Hindlimb muscle (tissue), 1 donor: ENCODE results near the gene PLPP7. TPM values are rescaled to one million over a fixed set of nuclear protein-coding genes. Genes with fewer than 3 reads are reported as not detected.
"Not testable (repeated sequence)": the region's sequence is repeated elsewhere in the genome, so short reads cannot be mapped to it uniquely, and the experiment has no call there.

Experiments
- DNase-seq: peaks from one replicate; pipeline ENCODE4 v3.0.0-alpha.2; 2013
- polyA plus RNA-seq: library from polyadenylated mRNA; unstranded; fragments of 120-200 nt; gene quantifications from one replicate; pipeline ENCODE4 v1.2.1, GENCODE V29; 2013; ENCODE audit not compliant: insufficient read length

The PLPP7 gene
- polyA plus RNA-seq, result 51.0 TPM

DNA sequence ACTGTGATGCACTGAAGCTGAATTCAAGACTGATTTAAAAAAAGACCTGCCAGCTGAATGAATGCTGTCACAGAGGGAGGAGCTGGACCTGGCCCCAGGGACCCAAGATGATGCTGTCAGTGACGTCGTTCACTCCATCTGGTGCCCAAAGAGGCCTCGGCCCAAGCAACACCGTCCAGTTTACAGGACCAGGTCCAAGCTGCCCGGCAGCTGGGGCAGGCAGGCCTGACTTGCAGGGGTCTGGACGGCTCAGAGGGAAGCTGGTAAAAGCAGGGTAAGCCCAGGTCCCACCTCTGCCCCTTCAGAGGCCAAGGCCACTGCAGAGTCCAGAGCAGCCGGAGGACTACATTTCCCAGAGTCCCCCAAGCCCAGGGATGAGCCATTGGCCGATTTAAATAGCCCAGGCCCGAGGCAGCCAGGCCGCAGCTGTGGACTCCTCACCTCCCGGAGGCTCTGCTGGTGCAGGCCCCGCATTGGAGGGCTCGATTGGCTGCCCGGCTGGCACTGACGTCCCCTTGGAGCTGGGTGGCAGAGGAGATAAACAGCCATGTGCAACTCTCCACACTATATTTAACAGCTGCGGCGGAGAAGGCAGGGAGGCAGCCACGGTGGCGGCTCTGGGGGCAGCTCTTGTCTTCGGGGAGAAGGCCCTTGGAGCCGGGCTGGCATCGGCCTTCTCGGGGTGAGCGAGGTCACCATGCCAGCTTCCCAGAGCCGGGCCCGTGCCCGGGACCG lies at the start of gene PLPP7:
TSS of gene PLPP7 (plus strand) at position 423 of the 735 bp plus-strand sequence. CDS start at position 698, 275 bp downstream.
- DNase-seq, result peak; percentile 82

- no peak for DNase-seq
Observed at GRCh38 chr9:131240047-131240921, 49.2 kb upstream of the PLPP7 start.

- not testable (repeated sequence) for DNase-seq
Observed at GRCh38 chr9:131244331-131244730, 45.2 kb upstream of the PLPP7 start.

DNA sequence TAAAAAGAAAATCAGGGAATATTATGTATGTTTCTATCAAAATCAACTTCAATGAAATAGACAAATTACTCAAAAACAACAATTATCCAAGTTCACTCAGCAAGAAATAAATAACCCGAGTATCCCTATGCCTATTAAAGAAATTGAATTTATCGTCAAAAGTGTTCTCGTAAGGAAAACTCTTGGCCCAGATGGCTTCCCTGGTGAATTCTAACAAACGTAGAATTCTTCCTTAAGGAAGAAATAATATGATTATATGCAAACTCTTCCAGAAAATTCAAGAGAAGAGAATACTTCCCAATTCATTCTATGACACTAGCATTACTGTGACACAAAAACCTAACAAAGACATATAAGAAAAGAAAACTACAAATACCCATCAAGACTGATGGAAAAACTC lies 42.9 kb upstream of the PLPP7 start:
- DNase-seq, result no peak

DNA sequence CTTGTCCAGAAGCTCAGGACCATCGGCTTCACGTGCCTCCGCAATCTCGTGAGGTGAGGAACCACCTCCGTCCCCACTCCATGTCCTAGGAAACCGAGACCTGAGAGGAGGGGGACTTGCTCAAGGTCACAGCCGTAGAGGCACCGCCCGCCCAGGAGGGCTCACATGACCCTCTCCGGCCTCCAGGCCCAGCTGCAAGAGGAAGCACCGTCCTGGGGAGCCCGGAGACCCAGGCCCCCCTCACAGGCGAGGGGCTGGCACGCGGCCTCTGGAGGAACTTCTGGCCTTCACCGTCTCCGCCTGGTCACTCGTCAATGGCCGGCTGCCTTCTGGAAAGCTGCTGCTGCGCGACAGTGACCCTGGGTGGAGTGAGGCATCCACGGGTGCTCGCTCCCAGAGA lies 37.4 kb upstream of the PLPP7 start:
- no peak for DNase-seq

DNA sequence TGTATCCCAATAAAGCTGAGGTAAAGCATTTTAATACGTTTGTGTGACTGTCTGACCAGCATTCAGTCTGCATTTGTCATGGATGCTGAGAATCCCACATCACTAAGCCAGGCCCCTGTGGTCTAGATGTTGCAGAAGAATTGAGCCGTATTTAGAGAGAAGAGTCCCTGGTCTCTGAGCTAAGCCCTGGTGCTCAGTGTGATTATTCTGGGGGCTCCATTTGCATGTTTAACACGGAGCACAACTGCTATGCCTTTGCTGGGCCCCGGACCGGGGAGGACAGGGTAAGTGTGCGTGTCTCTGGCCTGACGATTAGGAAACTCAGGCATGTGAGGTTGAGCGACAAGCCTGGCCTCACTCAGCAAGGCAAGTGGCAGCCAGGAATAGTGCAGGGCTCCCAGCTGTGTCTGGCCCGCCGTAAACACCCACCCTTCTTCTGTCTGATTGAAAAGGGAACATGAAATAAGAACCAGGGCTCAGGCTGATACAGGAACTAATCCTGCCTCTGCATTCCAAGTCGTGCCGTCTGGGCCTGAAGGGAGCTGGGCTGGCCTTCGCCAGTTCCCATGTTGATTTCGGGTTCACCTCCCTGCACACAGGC lies 35.5 kb upstream of the PLPP7 start:
- DNase-seq, result no peak

- no peak for DNase-seq
Observed at GRCh38 chr9:131254626-131255025, 34.9 kb upstream of the PLPP7 start.

DNA sequence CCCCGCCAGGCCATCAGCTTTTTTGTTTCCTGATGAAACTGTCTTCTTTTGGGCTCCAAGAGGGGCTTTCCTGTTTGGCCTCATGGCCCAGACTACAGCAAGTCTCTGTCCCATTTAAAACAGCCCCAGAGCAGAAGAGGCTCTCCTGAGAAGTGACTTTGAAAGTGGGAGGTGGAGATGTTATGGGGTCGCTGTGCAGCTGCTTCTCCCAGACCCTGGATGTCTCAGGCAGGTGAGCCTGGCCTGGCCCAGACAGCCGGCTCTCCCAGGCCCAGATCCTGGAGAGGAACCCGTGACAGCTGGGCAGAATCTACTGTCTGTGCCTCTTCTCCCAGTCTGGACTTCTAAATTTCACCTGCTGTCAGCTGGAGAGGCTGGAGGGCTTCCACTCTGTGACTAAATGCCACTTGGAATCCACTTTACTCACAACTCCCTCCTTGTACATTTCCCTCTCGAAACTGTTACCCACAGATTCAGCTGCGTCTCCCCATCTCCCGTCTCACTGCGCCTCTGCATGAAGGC lies 33.8 kb upstream of the PLPP7 start:
- no peak for DNase-seq

DNA sequence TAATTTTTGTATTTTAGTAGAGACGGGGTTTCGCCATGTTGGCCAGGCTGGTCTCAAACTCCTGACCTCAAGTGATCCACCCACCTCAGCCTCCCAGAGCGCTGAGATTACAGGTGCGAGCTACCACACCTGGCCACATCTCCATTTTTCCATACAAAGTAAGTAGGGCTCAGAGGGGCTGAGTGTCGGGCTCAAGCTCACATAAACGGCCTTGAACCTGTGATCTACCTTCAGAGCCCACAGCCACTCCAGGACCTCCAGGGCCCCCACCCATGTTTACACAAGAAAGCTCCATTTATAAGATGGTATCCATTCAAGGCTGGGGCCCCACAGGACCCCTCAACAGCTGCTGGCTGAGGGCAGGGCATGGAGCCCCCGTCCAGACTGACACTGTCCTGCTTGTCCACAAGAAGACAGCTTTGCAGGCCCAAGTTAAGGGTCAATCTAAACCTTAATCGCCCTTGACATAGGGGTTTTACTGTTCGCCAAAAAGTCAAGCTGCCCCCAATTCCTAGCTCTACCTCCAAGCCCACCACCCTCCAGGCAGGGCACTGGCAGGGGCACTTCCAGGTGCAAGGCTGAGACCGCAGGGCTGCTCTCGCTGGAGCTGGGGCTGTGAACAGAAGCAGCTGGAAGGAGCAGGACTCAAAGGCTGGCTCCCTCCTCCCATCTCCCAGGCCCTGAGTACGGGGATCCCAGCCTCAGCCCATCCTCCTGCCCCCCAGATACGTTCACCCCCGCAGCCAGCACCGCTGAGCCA lies 32.1 kb upstream of the PLPP7 start:
- no peak for DNase-seq

- no peak for DNase-seq
Observed at GRCh38 chr9:131258186-131258585, 31.3 kb upstream of the PLPP7 start.

DNA sequence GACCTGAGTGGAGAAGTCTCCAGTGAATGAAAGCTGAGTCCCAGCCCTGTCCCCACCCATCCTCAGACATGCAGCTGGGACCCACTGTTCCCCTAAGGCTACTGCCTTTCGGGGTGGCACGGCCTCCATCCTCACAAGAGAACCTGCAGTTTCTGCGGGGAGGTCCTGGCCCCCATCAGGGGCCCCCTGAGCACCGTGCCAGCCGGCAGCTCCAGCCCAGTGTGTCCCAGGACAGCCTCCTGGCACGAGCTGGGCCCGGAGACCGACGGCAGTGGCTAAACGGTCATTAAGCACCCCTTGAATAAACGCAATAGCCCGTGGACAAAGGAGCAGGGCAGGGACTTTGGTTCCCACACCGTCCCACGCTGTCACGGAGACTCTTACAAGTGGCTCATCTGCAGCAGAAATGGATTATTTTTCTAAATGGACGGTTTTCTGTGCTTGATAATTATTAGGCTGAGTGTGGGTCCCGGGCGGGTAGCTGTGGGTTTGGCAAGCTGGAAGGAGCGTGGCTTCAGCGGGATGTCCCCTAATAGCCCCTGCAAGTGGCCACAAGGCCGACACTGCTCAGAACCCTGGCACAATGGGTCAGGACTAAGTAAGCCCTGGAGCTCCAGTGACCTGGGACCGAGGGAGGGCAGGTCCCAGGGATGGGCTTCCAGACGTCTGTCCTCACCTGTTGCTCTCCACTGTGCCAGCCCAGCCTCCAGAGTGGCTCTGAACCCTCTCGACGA lies 30.7 kb upstream of the PLPP7 start:
- DNase-seq, result no peak

GRCh38 chr9:131259432-131259898 lies 30.1 kb upstream of the PLPP7 start:
- DNase-seq, result no peak

DNA sequence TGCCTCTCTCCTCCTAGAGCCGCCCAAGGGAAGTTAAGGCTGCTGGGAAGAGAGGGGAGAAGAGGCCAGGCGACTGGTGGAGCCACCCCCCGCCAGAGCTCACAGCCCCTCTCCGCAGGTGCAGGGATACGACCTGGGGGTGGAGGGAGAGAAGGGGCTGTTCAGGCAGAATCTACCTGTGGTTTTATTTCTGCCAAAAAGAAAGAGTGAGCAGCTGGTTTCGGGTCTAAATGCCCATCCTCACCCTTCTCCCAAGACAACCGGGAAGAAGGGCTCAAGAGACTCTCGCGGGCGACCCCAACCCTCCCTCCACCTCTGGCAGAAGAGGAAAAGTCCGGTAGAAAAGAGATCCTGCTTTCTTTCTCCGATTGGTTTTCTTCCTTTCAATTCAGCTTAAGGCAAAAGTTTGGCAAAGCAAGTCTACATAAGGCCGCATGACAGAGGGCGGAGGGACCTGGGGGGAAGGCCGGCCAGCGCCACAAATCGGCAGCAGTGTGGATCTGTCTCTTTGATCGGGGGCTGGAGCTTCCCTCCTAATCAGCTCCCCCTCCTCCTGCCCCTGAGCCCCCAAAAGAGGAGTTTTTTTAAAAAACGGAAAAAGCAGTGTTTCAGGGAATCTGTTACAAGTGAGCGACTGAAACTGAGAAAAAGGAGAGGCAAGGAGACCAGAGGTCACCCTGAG lies 29.5 kb upstream of the PLPP7 start:
- DNase-seq, result no peak

DNA sequence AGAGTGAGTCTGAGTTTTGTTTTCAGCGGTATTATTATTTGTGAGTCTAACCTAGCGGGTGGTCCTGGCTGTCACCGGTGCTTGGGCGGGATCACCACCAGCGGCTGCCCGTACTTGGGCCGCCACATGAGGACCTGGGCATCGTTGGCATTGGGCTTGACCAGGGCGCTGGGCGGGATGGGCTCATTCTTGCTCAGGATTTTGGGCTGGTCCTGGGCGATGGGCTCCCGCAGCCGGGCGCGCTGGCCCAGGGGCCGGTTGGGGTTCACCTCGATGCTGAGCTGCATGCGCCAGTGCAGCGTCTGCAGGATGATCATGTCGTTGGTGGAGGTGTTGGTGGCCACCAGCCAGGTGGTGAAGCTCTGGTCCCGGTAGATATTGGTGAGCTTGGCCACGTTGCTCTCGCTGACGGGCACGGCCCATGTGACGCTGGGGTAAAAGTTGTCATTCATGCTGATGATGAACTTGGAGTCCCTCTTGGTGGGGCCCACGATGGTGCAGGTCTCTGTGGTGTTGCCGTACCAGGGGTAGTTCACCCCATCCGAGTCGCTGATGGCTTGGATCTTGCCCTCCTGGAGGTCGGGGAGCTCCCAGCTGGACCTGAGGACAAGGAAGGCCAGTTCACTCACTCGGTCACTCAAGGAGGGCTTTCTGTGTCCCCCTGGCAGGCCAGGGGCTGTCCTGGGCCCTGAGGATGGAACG lies 28.6 kb upstream of the PLPP7 start:
- no peak for DNase-seq

DNA sequence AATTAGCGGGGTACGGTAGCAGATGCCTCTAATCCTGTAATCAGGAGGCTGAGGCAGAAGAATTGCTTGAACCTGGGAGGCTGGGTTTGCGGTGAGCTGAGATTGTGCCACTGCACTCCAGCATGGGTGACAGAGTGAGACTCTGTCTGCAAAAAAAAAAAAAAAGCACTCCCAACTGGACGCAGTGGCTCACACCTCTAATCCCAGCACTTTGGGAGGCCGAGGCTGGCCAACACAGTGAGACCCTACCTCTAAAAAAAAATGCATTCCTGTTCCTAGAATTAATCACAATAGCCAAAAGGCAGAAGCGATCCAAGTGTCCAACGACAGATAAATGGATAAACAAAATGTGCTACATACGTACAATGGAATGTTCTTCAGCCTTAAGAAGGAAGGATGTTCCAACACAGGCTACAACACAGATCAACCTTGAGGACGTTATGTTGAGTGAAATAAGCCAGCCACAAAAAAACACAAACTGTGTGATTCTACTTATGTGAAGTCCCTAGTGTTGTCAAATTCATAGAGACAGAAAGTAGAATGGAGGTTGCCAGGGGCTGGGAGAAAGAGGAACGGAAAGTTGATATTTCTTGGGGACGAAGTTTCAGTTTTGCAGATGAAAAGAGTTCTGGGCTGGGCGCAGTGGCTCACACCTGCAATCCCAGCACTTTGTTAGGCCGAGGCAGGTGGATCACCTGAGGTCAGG lies 27.0 kb upstream of the PLPP7 start:
- no peak for DNase-seq

DNA sequence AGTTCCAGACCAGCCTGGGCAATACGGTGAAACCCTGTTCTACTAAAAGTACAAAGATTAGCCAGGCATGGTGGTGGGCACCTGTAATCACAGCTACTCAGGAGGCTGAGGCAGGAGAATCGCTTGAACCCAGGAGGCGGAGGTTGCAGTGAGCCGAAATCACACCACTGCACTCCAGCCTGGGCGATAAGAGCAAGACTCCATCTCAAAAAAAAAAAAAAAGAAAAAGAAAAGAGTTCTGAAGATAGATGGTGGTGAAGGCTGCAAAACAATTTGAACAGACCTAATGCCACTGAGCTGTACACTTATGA lies 26.5 kb upstream of the PLPP7 start:
- not testable (repeated sequence) for DNase-seq

DNA sequence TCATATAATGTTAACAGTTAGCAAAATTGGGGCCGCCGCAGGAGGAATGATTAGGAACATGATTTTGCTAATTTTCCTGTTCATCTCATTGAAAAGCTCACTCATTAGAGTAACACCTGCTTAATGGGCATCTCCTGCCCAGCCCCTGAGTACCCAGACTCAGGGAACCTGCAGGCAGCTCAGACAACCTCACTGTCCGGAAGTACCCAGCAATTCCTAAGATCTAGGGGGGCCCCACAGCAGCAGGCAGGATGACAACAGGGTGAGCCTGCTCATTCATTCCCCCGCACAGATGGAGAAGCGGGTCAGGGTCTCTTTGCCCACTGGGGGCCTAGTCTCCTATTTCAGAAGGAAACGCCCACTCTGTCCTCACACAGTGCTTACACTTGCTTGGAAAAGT lies 25.8 kb upstream of the PLPP7 start:
- no peak for DNase-seq

GRCh38 chr9:131264231-131264630 lies 25.3 kb upstream of the PLPP7 start:
- DNase-seq, result no peak
